ENCODE measurements around the gene BTN2A1.

BTN2A1 gene

GRCh38 chr6:26483727-26484126 lies 26.0 kb downstream of the BTN2A1 start:
- no peak for DNase-seq
- TF ChIP-seq GATA1 (IDR thresholded peaks at IDR 0.05; ENCODE audit: low read depth, low read length) (no peak), POLR2A (IDR thresholded peaks at IDR 0.05; ENCODE audit: low read length) (no peak)

DNA sequence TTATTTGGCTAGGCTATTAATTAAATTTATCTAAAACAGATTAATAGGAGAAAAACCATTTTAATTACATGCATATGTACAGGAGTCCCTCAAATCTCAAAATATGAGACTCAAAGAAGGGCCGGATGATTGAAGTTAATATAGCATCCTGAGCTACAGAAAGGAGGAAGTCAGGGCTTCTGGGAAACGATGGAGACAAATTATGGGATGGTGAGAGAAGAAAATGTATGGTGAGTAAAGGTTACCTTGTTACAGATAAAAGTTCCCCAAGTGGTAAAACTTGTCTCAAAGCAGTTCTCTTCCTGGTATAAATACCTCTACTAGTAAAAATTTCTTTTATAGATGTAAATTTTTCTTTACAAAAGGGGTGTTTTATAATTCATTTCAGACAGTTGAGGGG lies 26.4 kb downstream of the BTN2A1 start:
- TF ChIP-seq POLR2A (IDR thresholded peaks at IDR 0.05; ENCODE audit: low read length) (no peak), GATA1 (IDR thresholded peaks at IDR 0.05; ENCODE audit: low read depth, low read length) (no peak)
- no peak for DNase-seq

- no peak for TF ChIP-seq GATA1 (IDR thresholded peaks at IDR 0.05; ENCODE audit: low read depth, low read length)
- no peak for TF ChIP-seq POLR2A (IDR thresholded peaks at IDR 0.05; ENCODE audit: low read length)
- no peak for DNase-seq
Measured at GRCh38 chr6:26485112-26485780, 27.5 kb downstream of the BTN2A1 start.

GRCh38 chr6:26486358-26486757 lies 28.6 kb downstream of the BTN2A1 start:
- TF ChIP-seq POLR2A (IDR thresholded peaks at IDR 0.05; ENCODE audit: low read length) (no peak), GATA1 (IDR thresholded peaks at IDR 0.05; ENCODE audit: low read depth, low read length) (no peak)

GRCh38 chr6:26487466-26487865 lies 29.7 kb downstream of the BTN2A1 start:
- DNase-seq, result peak in 1 of 2 experiments; percentile 16
- TF ChIP-seq GATA1 (IDR thresholded peaks at IDR 0.05; ENCODE audit: low read depth, low read length), result no peak
- TF ChIP-seq POLR2A (IDR thresholded peaks at IDR 0.05; ENCODE audit: low read length), result no peak

More at GRCh38 chr6:26486358-26486757, 28.6 kb downstream of the BTN2A1 start:
- DNase-seq, result no peak

DNA sequence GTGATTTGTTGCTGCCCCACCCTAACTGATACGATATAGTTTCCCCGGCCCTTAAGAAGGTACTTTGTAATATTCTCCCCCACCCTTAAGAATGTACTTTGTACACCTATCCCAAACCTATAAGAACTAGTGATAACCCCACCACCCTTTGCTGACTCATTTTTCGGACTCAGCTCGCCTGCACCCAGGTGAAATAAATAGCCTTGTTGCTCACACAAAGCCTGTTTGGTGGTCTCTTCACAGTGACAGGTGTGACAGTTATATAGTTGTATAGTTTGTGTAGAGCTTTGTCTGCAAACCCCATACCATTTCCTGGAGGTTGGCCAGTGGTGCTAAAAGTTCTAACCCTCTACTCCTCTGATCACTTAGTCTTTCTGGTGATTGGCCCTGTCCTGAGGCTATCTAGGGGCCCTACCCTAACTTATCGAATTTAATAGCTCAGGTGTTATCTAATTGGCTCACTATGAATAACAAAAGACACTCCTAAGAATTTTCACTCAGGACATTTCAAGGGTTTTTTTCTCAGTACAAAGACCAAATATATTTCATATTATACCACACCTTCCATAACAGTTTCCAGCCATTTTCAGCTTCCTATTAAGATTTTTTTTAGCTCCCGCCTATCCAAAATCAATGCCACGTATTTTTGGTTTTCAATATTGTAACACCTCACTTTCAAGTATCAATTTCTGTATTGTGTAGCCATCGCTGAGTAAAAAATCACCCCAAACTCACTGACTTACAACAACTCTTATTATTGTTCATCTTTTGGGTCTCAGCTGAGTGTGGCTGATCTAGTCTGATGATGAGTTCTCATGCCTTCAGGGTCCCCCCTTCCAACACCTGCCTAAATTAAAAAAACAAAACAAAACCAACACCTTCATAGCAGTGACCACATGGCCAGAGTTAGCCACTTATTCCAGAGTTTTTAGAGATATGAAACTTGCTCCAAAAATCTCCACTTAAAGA lies 32.5 kb downstream of the BTN2A1 start:
- DNase-seq, result no peak
- TF ChIP-seq POLR2A (IDR thresholded peaks at IDR 0.05; ENCODE audit: low read length), result no peak
- no peak for TF ChIP-seq GATA1 (IDR thresholded peaks at IDR 0.05; ENCODE audit: low read depth, low read length)

GRCh38 chr6:26491604-26492003 lies 33.8 kb downstream of the BTN2A1 start:
- no peak for TF ChIP-seq POLR2A (IDR thresholded peaks at IDR 0.05; ENCODE audit: low read length)
- TF ChIP-seq GATA1 (IDR thresholded peaks at IDR 0.05; ENCODE audit: low read depth, low read length), result no peak
- DNase-seq, result no peak

- peak; percentile 37 to 76 for DNase-seq
- TF ChIP-seq GATA1 (IDR thresholded peaks at IDR 0.05; ENCODE audit: low read depth, low read length), result no peak
Measured at GRCh38 chr6:26493258-26493657, 35.5 kb downstream of the BTN2A1 start.

DNA sequence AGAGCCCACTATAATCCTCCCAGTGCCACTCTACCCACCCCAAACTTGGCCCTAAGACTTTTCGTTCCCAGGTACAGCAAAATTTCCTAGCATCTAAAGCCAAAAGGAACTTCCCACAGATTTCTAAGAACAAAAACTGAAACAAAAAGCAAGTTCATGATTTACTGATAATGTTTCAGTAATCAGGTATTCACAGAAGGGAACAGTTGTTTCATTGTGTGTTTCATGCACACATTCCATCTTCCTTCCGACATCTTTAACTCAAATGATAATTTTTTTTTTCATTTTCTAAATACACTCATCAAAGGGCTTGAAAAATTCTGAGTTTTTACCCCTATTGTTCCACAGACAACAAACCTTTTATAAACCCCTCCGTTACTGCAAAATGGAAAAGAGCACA lies 36.4 kb downstream of the BTN2A1 start:
- DNase-seq, result no peak
- TF ChIP-seq POLR2A (IDR thresholded peaks at IDR 0.05; ENCODE audit: low read length), result no peak
- TF ChIP-seq GATA1 (IDR thresholded peaks at IDR 0.05; ENCODE audit: low read depth, low read length), result no peak

GRCh38 chr6:26495281-26495680 lies 37.5 kb downstream of the BTN2A1 start:
- TF ChIP-seq GATA1 (IDR thresholded peaks at IDR 0.05; ENCODE audit: low read depth, low read length), result no peak
- no peak for DNase-seq

- TF ChIP-seq POLR2A (IDR thresholded peaks at IDR 0.05; ENCODE audit: low read length) (no peak), GATA1 (IDR thresholded peaks at IDR 0.05; ENCODE audit: low read depth, low read length) (no peak)
- no peak for DNase-seq
Measured at GRCh38 chr6:26497610-26498009, 39.9 kb downstream of the BTN2A1 start.

- no peak for DNase-seq
- TF ChIP-seq POLR2A (IDR thresholded peaks at IDR 0.05; ENCODE audit: low read length) (no peak), GATA1 (IDR thresholded peaks at IDR 0.05; ENCODE audit: low read depth, low read length) (no peak)
Measured at GRCh38 chr6:26500102-26500501, 42.3 kb downstream of the BTN2A1 start, which contains the start of gene BTN1A1. BTN1A1 (plus strand) TSS chr6:26500303; CDS start chr6:26501287, 984 bp downstream.

DNA sequence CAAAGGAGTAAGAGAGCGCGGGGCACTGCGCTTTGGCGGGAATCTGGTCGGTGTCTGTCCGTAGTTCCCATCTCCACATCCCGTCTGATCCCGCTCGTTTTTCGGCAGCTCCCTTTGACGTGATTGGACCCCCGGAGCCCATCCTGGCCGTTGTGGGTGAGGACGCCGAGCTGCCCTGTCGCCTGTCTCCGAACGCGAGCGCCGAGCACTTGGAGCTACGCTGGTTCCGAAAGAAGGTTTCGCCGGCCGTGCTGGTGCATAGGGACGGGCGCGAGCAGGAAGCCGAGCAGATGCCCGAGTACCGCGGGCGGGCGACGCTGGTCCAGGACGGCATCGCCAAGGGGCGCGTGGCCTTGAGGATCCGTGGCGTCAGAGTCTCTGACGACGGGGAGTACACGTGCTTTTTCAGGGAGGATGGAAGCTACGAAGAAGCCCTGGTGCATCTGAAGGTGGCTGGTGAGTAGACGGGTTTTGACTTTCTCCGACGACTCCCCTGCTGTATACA lies 43.8 kb downstream of the BTN2A1 start:
- no peak for TF ChIP-seq POLR2A (IDR thresholded peaks at IDR 0.05; ENCODE audit: low read length)
- no peak for TF ChIP-seq GATA1 (IDR thresholded peaks at IDR 0.05; ENCODE audit: low read depth, low read length)
- DNase-seq, result peak; percentile 11 to 19

- peak in 1 of 2 experiments; percentile 4 for DNase-seq
- TF ChIP-seq POLR2A (IDR thresholded peaks at IDR 0.05; ENCODE audit: low read length), result no peak
- no peak for TF ChIP-seq GATA1 (IDR thresholded peaks at IDR 0.05; ENCODE audit: low read depth, low read length)
Measured at GRCh38 chr6:26502165-26502564, 44.4 kb downstream of the BTN2A1 start.
